H1 (cell line): ENCODE data around the gene ADRA2C. TPM values are rescaled to one million over a fixed set of nuclear protein-coding genes. Genes with fewer than 3 reads are reported as not detected.

Experiments used
- CTCF ChIA-PET: fragments of 300-600 bp; sonication (Branson Sonifier 250); formaldehyde crosslinking; loops from one replicate; lab custom pipeline; 2021; ENCODE audit not compliant: partially characterized antibody; lab: Charles Lee
- POLR2A ChIA-PET: fragments of 300-600 bp; sonication (Branson Sonifier 250); formaldehyde crosslinking; loops from one replicate; lab custom pipeline; 2021; ENCODE audit warnings: inconsistent platforms; ENCODE audit not compliant: partially characterized antibody; lab: Charles Lee
- DNase-seq, 2 experiments: peaks; one replicate each; pipeline versions ENCODE4 v3.0.0 to v3.0.0-alpha.2; 2010 to 2022; ENCODE audit warnings: low spot score in 2 of 2, low read depth in 1 of 2, mixed read lengths in 1 of 2
- FAIRE-seq: peaks from 2 replicates; lab custom pipeline; 2011; peaks lifted over from hg19 to GRCh38; lab: Jason Lieb, UNC
- H2AFZ ChIP-seq: 2 replicates; pipeline ENCODE4 v1.8.1; 2012; ENCODE audit warnings: low read length, inconsistent platforms
- H2AK5ac ChIP-seq: 2 replicates; pipeline ENCODE4 v1.6.1; 2013; ENCODE audit warnings: low read depth, low read length
- H2BK120ac ChIP-seq: replicated peaks from 2 replicates; pipeline ENCODE3; 2013; ENCODE audit warnings: low read depth, low read length, inconsistent platforms
- H2BK12ac ChIP-seq: 2 replicates; pipeline ENCODE4 v1.6.1; 2013; ENCODE audit warnings: low read depth, low read length
- H2BK15ac ChIP-seq: 2 replicates; pipeline ENCODE4 v1.6.1; 2013; ENCODE audit warnings: low read length
- H2BK20ac ChIP-seq: 2 replicates; pipeline ENCODE4 v1.6.1; 2013; ENCODE audit warnings: low read length
- H2BK5ac ChIP-seq: 2 replicates; pipeline ENCODE4 v1.6.1; 2013; ENCODE audit warnings: low read depth, low read length
- H3K14ac ChIP-seq: 2 replicates; pipeline ENCODE4 v1.6.1; 2013; ENCODE audit warnings: inconsistent platforms; ENCODE audit not compliant: insufficient read length
- H3K18ac ChIP-seq: 2 replicates; pipeline ENCODE4 v1.6.1; 2013; ENCODE audit warnings: low read length; ENCODE audit errors: extremely low read depth
- H3K23ac ChIP-seq: 2 replicates; pipeline ENCODE4 v1.6.1; 2013; ENCODE audit warnings: inconsistent platforms; ENCODE audit not compliant: insufficient read length
- H3K23me2 ChIP-seq: 2 replicates; pipeline ENCODE4 v1.6.1; 2013; ENCODE audit warnings: low read depth, low read length
- H3K27ac ChIP-seq: 2 replicates; pipeline ENCODE4 v1.6.1; 2011; ENCODE audit warnings: low read depth, low read length, inconsistent platforms
- H3K27me3 ChIP-seq, 4 experiments: replicated peaks in 1 of 4; 1 replicate in 1 of 4; 2 replicates in 3 of 4; pipeline versions ENCODE4 v1.6.1 to v1.8.1; 2011 to 2013; ENCODE audit warnings: low read length in 3 of 4, mild to moderate bottlenecking in 3 of 4, inconsistent platforms in 2 of 4, mixed read lengths in 2 of 4, moderate library complexity in 1 of 4; ENCODE audit not compliant: control insufficient read depth in 3 of 4, insufficient read depth in 3 of 4; ENCODE audit errors: extremely low read depth in 1 of 4
- H3K36me3 ChIP-seq, 4 experiments: 2 replicates each; pipeline versions ENCODE4 v1.6.1 to v1.8.1; 2011 to 2013; ENCODE audit warnings: mild to moderate bottlenecking in 4 of 4, low read length in 3 of 4, moderate library complexity in 2 of 4, control low read depth in 1 of 4, inconsistent platforms in 1 of 4; ENCODE audit not compliant: insufficient read depth in 4 of 4, control insufficient read depth in 2 of 4
- H3K4ac ChIP-seq: replicated peaks from 2 replicates; pipeline ENCODE3; 2013; ENCODE audit warnings: low read length, low read depth, mixed read lengths, inconsistent platforms; ENCODE audit not compliant: insufficient read length
- H3K4me1 ChIP-seq, 4 experiments: replicated peaks in 1 of 4; 1 replicate in 1 of 4; 2 replicates in 3 of 4; pipeline versions ENCODE4 v1.6.1 to v1.8.1; 2011 to 2013; ENCODE audit warnings: low read length in 3 of 4, inconsistent platforms in 2 of 4, mixed read lengths in 1 of 4; ENCODE audit not compliant: insufficient read depth in 4 of 4, control insufficient read depth in 3 of 4
- H3K4me2 ChIP-seq, 2 experiments: 2 replicates each; pipeline versions ENCODE4 v1.6.1 to v1.8.1; 2011 to 2013; ENCODE audit warnings: low read depth in 2 of 2, low read length in 2 of 2, control low read depth in 1 of 2, inconsistent platforms in 1 of 2, mild to moderate bottlenecking in 1 of 2; ENCODE audit not compliant: insufficient read depth in 1 of 2
- H3K4me3 ChIP-seq, 4 experiments: fragments of 200-600, 300-600 bp in 1 of 4; sonication (generic), shearing (Covaris generic), sonication (Bioruptor Twin) in 1 of 4; 2 replicates each; pipeline versions ENCODE4 v1.5.1 to v1.8.1; 2011 to 2016; ENCODE audit warnings: low read length in 4 of 4, low read depth in 3 of 4, control low read depth in 2 of 4, inconsistent platforms in 2 of 4, mild to moderate bottlenecking in 2 of 4, mixed read lengths in 1 of 4, moderate library complexity in 1 of 4; ENCODE audit not compliant: insufficient read depth in 2 of 4; ENCODE audit errors: extremely low read depth in 1 of 4
- H3K56ac ChIP-seq: replicated peaks from 2 replicates; pipeline ENCODE3; 2013; ENCODE audit warnings: low read depth, mild to moderate bottlenecking, mixed read lengths, low read length, inconsistent platforms; ENCODE audit not compliant: insufficient read length
- H3K79me1 ChIP-seq: 2 replicates; pipeline ENCODE4 v1.6.1; 2013; ENCODE audit warnings: low read depth, low read length, control low read depth
- H3K79me2 ChIP-seq, 2 experiments: 2 replicates each; pipeline versions ENCODE4 v1.6.1 to v1.8.1; 2012 to 2013; ENCODE audit warnings: low read length in 2 of 2, mild to moderate bottlenecking in 2 of 2, inconsistent platforms in 1 of 2; ENCODE audit not compliant: insufficient read depth in 2 of 2, control insufficient read depth in 1 of 2
- H3K9ac ChIP-seq, 4 experiments: replicated peaks in 1 of 4; 1 replicate in 1 of 4; 2 replicates in 3 of 4; pipeline versions ENCODE4 v1.6.1 to v1.8.1; 2011 to 2013; ENCODE audit warnings: low read depth in 3 of 4, low read length in 3 of 4, control low read depth in 2 of 4, mild to moderate bottlenecking in 2 of 4, moderate library complexity in 2 of 4, inconsistent platforms in 1 of 4; ENCODE audit errors: extremely low read depth in 1 of 4
- H3K9me3 ChIP-seq, 2 experiments: 2 replicates each; pipeline versions ENCODE4 v1.6.1 to v1.8.1; 2012 to 2013; ENCODE audit warnings: mild to moderate bottlenecking in 2 of 2, moderate library complexity in 2 of 2, control low read depth in 1 of 2, inconsistent platforms in 1 of 2, low read depth in 1 of 2, low read length in 1 of 2, mixed read lengths in 1 of 2; ENCODE audit not compliant: insufficient read depth in 2 of 2
- H4K20me1 ChIP-seq, 2 experiments: replicated peaks in 1 of 2; 2 replicates each; pipeline versions ENCODE3 to v1.8.1; 2011 to 2013; ENCODE audit warnings: inconsistent platforms in 2 of 2, low read length in 2 of 2, mild to moderate bottlenecking in 1 of 2; ENCODE audit not compliant: insufficient read depth in 2 of 2, control insufficient read depth in 1 of 2
- H4K5ac ChIP-seq: 2 replicates; pipeline ENCODE4 v1.6.1; 2013; ENCODE audit warnings: low read length, low read depth, mixed read lengths, inconsistent platforms; ENCODE audit not compliant: insufficient read length
- H4K8ac ChIP-seq: 2 replicates; pipeline ENCODE4 v1.8.0; 2013; ENCODE audit warnings: mild to moderate bottlenecking, moderate library complexity, low read length, inconsistent platforms; ENCODE audit not compliant: insufficient read depth; ENCODE audit errors: extremely low read depth
- H4K91ac ChIP-seq: replicated peaks from 2 replicates; pipeline ENCODE3; 2013; ENCODE audit warnings: low read length, mixed read lengths, inconsistent platforms; ENCODE audit not compliant: insufficient read length
- BRCA1 ChIP-seq: IDR thresholded peaks from 2 replicates; pipeline ENCODE4 v1.6.1; 2012; ENCODE audit warnings: low read depth, low read length, improper control_type of control experiment
- KDM1A ChIP-seq: fragments of 200-600, 300-600 bp; sonication (generic); IDR thresholded peaks from 2 replicates; pipeline ENCODE4 v1.7.1; 2016; ENCODE audit warnings: mild to moderate bottlenecking, low read length, borderline replicate concordance
- RBBP5 ChIP-seq: IDR thresholded peaks from 2 replicates; pipeline ENCODE4 v1.7.1; 2012; ENCODE audit warnings: low read depth, mild to moderate bottlenecking, inconsistent platforms, low read length, moderate library complexity, borderline replicate concordance
- WGBS, 2 experiments: shearing (Covaris generic) in 1 of 2; methylation state at CpG; one replicate each; pipeline versions ENCODE4 v1.1.6 to v1.1.7; 2013 to 2015; ENCODE audit warnings: low lambda C conversion rate in 2 of 2, mixed read lengths in 2 of 2, inconsistent platforms in 1 of 2, low coverage in 1 of 2, missing lambda C conversion rate in 1 of 2; ENCODE audit not compliant: insufficient replicate concordance in 2 of 2, insufficient coverage in 1 of 2, insufficient read length in 1 of 2; ENCODE audit errors: extremely low coverage in 1 of 2, missing lambda C conversion rate in 1 of 2; 5-methylcytosine and 5-hydroxymethylcytosine counted together
- polyA plus RNA-seq, 7 experiments: library from polyadenylated mRNA; depleted of rRNA in 3 of 7; stranded (reverse) in 5 of 7; unstranded in 2 of 7; fragments of >200 nt in 5 of 7; fragments of 200-250 nt in 2 of 7; gene quantifications; 1 replicate in 5 of 7; 2 replicates in 1 of 7; 4 replicates in 1 of 7; pipeline versions ENCODE4 v1.2.1 to v1.2.3, GENCODE V29; 2011 to 2013; ENCODE audit warnings: missing spikeins in 2 of 7, mixed read lengths in 2 of 7
- total RNA-seq: library from RNA; stranded (reverse); fragmentation: NEBNext Ultra II Directional; extraction: Animal tissue kit (Norgen Biotek cat#: 25700); gene quantifications from 2 replicates; pipeline ENCODE4 v1.2.1, GENCODE V29; 2021

ADRA2C gene
- total and polyA plus RNA-seq, 2 of the 8 experiments (the other 6 are each of a cell fraction or from before 2014, with no cell fraction given): 14.6 to 14.8 TPM

DNA sequence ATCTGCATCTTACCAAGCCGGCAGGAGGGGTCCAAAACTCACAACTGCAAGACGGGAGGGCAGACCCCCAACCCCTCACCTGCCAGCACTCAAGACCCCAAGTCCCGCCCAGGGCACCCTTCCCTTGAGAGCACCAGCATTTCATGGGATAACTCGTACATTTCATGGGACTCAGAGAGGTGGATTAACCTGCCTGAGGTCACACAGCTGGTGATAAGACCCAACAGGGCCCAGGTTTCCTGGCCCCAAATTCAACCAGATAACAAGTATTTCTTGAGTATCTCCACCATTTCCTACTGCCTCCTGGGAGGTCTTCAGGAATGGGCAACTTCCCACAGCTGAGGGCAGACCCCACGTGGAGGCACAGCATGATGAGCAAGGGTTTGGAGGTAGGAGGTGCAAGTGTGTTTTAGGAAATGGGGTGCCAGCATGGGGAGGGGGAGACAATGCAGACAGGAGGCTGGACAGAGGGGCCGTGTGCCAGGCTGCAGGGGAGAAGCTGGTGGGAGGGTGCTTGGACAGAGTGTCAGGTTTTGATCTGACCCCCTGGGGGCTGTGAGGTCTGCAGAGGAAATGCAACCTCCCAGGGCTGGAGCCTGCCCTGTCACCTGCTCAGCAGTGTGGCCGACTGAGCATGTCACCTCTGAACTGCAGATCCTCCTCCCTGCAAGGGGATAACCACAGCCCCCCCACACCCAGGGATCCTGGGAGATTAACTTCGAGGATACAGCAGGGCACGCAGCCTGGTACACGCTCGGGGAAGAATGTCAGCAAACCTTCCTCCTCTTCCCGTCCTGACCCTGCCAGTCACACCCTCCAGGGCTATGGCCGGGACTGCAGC is 4.4 kb downstream of the ADRA2C start:
- H3K27ac ChIP-seq: no peak overlapping the region
- no peak overlapping the region for H3K4ac ChIP-seq
- H2AK5ac ChIP-seq: no peak overlapping the region
- WGBS, 2 experiments: 86% methylated on average over 13 of the region's 13 CpGs; no CpG with 5 or more reads in 1 of the 2 experiments
- no peak overlapping the region for H3K4me3 ChIP-seq
- no peak overlapping the region for H2AFZ ChIP-seq
- H3K9me3 ChIP-seq: no peaks in the 10 kb centered on the region
- H4K8ac ChIP-seq: no peak overlapping the region
- no peak overlapping the region for H2BK12ac ChIP-seq
- peaks cover 3% of the 10 kb centered on the region; the same call in 1 of the 2 replicates for H3K23me2 ChIP-seq
- H2BK15ac ChIP-seq: no peak overlapping the region; the same call in 1 of the 2 replicates
- TF ChIP-seq KDM1A (peak; percentile 79), RBBP5 (no peak), BRCA1 (no peak)
- H3K36me3 ChIP-seq: no peaks in the 10 kb centered on the region
- H4K91ac ChIP-seq: no peak overlapping the region
- H3K4me2 ChIP-seq: no peak overlapping the region
- H3K23ac ChIP-seq: no peak overlapping the region
- no peak overlapping the region for H3K56ac ChIP-seq
- POLR2A ChIA-PET: interaction anchor here (0.6 to 1.4 kb wide), 4 partner anchors 9 to 806 kb away, joined by 3 read pairs; no protein-coding TSS in a partner anchor
- no peak overlapping the region for H2BK5ac ChIP-seq
- no peak overlapping the region for H3K18ac ChIP-seq
- peaks cover 0 to 11% (median 6%) of the 10 kb centered on the region in 4 experiments; a peak in 5 of 7 replicates for H3K4me1 ChIP-seq
- H2BK120ac ChIP-seq: no peak overlapping the region
- no peak overlapping the region for H3K14ac ChIP-seq
- H3K79me1 ChIP-seq: no peaks in the 10 kb centered on the region
- CTCF ChIA-PET: interaction anchor here (1.0 to 12.1 kb wide), 9 partner anchors 9 to 282 kb away, joined by 3 to 110 read pairs (median 3); no protein-coding TSS in a partner anchor
- no peak overlapping the region for H3K9ac ChIP-seq
- no peak overlapping the region for H4K5ac ChIP-seq
- H4K20me1 ChIP-seq: peaks cover 0 to 8% of the 10 kb centered on the region in 2 experiments
- peaks cover 4 to 26% (median 15%) of the 10 kb centered on the region in 4 experiments; a peak in 6 of 7 replicates for H3K27me3 ChIP-seq
- no peak overlapping the region for H2BK20ac ChIP-seq
- no peak for DNase-seq
- FAIRE-seq: no peak
- H3K79me2 ChIP-seq: no peaks in the 10 kb centered on the region
